Cardiac muscle cell (in vitro differentiated cells and primary cell): Measurements from ENCODE around the gene SH3RF3. TPM values are rescaled to one million over a fixed set of nuclear protein-coding genes. Genes with fewer than 3 reads are reported as not detected.

Source experiments
- DNase-seq, 2 donors: peaks; one replicate each; pipeline versions ENCODE4 v3.0.0 to v3.0.0-alpha.2; 2010 to 2017; ENCODE audit warnings: low read depth in 1 of 2, low spot score in 1 of 2
- H3K27ac ChIP-seq: fragments of 200-600 bp; sonication (generic); 2 replicates; pipeline ENCODE4 v1.5.1; 2016
- H3K27me3 ChIP-seq: fragments of 200-600 bp; sonication (generic); 2 replicates; pipeline ENCODE4 v1.6.0; 2016; ENCODE audit warnings: control low read depth
- H3K36me3 ChIP-seq: fragments of 200-600 bp; sonication (generic); 2 replicates; pipeline ENCODE4 v1.5.1; 2016; ENCODE audit warnings: control low read depth
- H3K4me1 ChIP-seq: fragments of 200-600 bp; sonication (generic); 2 replicates; pipeline ENCODE4 v1.8.1; 2017; ENCODE audit warnings: low read depth, mild to moderate bottlenecking, mixed run types
- H3K4me3 ChIP-seq: fragments of 200-600 bp; sonication (generic); 2 replicates; pipeline ENCODE4 v1.5.1; 2016; ENCODE audit warnings: mild to moderate bottlenecking
- H3K9me3 ChIP-seq: fragments of 200-600 bp; sonication (generic); 2 replicates; pipeline ENCODE4 v1.5.1; 2017; ENCODE audit warnings: low read depth, mild to moderate bottlenecking, control low read depth
- CTCF ChIP-seq: IDR thresholded peaks from 2 replicates; pipeline ENCODE4 v1.5.1; 2012; ENCODE audit warnings: low read depth, mild to moderate bottlenecking, low read length
- polyA plus RNA-seq: library from polyadenylated mRNA; unstranded; fragments of >200 nt; fragmentation: Nextera tagmentation; extraction: Ambion mirVana; gene quantifications from 2 replicates; pipeline ENCODE4 v1.2.1, GENCODE V29; 2016
- total RNA-seq: library from RNA; depleted of rRNA; stranded (reverse); fragments of >200 nt; gene quantifications from 2 replicates; pipeline ENCODE4 v1.2.3, GENCODE V29; 2016

Gene SH3RF3
- total and polyA plus RNA-seq, 2 experiments from 2014 or later: 1.2 to 1.7 TPM

GRCh38 chr2:109501461-109501860, 372.5 kb downstream of the SH3RF3 start:
- Histone ChIP-seq H3K36me3 (no peaks in the 10 kb centered on the region), H3K27me3 (no peaks in the 10 kb centered on the region), H3K4me1 (no peaks in the 10 kb centered on the region), H3K9me3 (no peaks in the 10 kb centered on the region), H3K4me3 (no peak overlapping the region), H3K27ac (no peak overlapping the region)
- DNase-seq: no peak
- TF ChIP-seq CTCF: no peak

- H3K36me3 ChIP-seq: no peaks in the 10 kb centered on the region
- H3K9me3 ChIP-seq: no peaks in the 10 kb centered on the region
- no peak overlapping the region for H3K27ac ChIP-seq
- no peak overlapping the region for H3K4me3 ChIP-seq
- H3K4me1 ChIP-seq: no peaks in the 10 kb centered on the region
- H3K27me3 ChIP-seq: no peaks in the 10 kb centered on the region
- no peak for DNase-seq
- TF ChIP-seq CTCF: no peak
Measured at GRCh38 chr2:109503191-109503590, 374.2 kb downstream of the SH3RF3 start.

- Histone ChIP-seq H3K27me3 (no peaks in the 10 kb centered on the region), H3K36me3 (no peaks in the 10 kb centered on the region), H3K9me3 (no peaks in the 10 kb centered on the region), H3K4me3 (no peak overlapping the region), H3K4me1 (no peaks in the 10 kb centered on the region), H3K27ac (no peak overlapping the region)
- no peak for TF ChIP-seq CTCF
- DNase-seq: no peak
Measured at GRCh38 chr2:109507217-109507616, 378.2 kb downstream of the SH3RF3 start.

GRCh38 chr2:109507828-109508227, 378.8 kb downstream of the SH3RF3 start:
- H3K27me3 ChIP-seq: no peaks in the 10 kb centered on the region
- H3K36me3 ChIP-seq: no peaks in the 10 kb centered on the region
- H3K9me3 ChIP-seq: no peaks in the 10 kb centered on the region
- H3K4me3 ChIP-seq: no peak overlapping the region
- no peak overlapping the region for H3K27ac ChIP-seq
- TF ChIP-seq CTCF: no peak
- H3K4me1 ChIP-seq: no peaks in the 10 kb centered on the region
- DNase-seq: no peak

GRCh38 chr2:109508556-109508955, 379.6 kb downstream of the SH3RF3 start:
- H3K36me3 ChIP-seq: no peaks in the 10 kb centered on the region
- no peak overlapping the region for H3K27ac ChIP-seq
- no peaks in the 10 kb centered on the region for H3K27me3 ChIP-seq
- no peaks in the 10 kb centered on the region for H3K9me3 ChIP-seq
- no peak for DNase-seq
- H3K4me3 ChIP-seq: no peak overlapping the region
- no peaks in the 10 kb centered on the region for H3K4me1 ChIP-seq
- no peak for TF ChIP-seq CTCF
